Right cardiac atrium (tissue), 5 donors: ENCODE results near the gene LAMB1. TPM values are rescaled to one million over a fixed set of nuclear protein-coding genes. Genes with fewer than 3 reads are reported as not detected.

ENCODE experiments used
- polyA plus RNA-seq: library from polyadenylated mRNA; stranded (reverse); fragments of 200-250 nt; gene quantifications from one replicate; pipeline ENCODE4 v1.2.3, GENCODE V29; 2013
- total RNA-seq, 4 donors: library from RNA; stranded (reverse); fragmentation: NEBNext Ultra II Directional; extraction: Animal tissue kit (Norgen Biotek cat#: 25700); gene quantifications; one replicate each; pipeline ENCODE4 v1.2.1, GENCODE V29; 2021
- donor health status: healthy with polysubstance abuse.
- donor health status: DM: no; HTN: yes; CAD: no.
- donor health status: DM: no; HTN: no; CAD: no.
- donor health status: DM: no; HTN: yes; CAD: no; lungs with severe emphysema.
- donor health status: DM: yes; HTN: yes; CAD: no.

LAMB1 gene
- total and polyA plus RNA-seq, 5 donors = 42.1 to 110 (median 49.9) TPM

Other genes starting within 250 kb of the LAMB1 start
- gene SLC26A3, start 199.9 kb downstream of the LAMB1 start, total RNA-seq = not detected
- gene SLC26A3, start 199.9 kb downstream of the LAMB1 start, polyA plus RNA-seq = 0.07 TPM
- 100 to 1,000 TPM; 151 to 162 (median 158) TPM for gene DLD, start 112.0 kb downstream of the LAMB1 start, total RNA-seq
- 112 TPM for gene DLD, start 112.0 kb downstream of the LAMB1 start, polyA plus RNA-seq
- gene LAMB4, start 127.2 kb upstream of the LAMB1 start, total RNA-seq = under 1 TPM in 1 of 4 donors, not detected in 3; 0.17 TPM
- gene LAMB4, start 127.2 kb upstream of the LAMB1 start, polyA plus RNA-seq = 0.20 TPM